ENCODE measurements around the gene ALAS1.

Gene ALAS1

DNA sequence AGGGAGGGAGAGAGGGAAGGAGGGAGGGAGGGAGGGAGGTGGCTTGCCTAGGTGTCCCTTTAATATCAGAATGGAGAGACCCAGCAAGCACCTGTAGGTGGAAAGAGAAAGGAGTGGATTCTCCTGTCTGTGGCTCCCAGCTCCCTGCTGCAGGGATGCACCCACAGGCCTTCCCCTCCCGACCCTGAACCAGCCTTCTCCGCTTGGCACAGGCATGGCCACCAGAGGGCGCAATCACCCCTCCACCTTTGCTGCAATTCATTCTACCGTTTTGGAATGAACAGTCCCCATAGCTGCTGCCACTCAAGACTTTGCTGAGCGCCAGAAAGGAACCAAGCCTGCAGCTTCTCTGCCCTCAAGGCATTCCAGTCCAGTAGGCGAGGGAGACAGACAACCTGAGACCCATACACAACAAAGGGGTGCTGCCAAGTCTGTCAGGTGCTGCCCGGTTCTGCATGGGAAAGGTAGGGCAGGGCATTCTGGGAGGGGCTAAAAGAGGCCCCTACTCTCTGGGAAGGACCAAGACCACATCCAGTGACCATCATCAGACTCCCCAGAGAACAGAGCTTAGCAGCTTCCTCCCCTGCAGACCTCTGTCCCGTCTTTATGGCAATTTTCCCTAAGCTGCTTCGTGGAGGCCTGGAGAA lies 22.5 kb downstream of the ALAS1 start:
- peak; percentile 89 to 92 for DNase-seq (ENCODE audit: low read depth in 2 of 2)

DNA sequence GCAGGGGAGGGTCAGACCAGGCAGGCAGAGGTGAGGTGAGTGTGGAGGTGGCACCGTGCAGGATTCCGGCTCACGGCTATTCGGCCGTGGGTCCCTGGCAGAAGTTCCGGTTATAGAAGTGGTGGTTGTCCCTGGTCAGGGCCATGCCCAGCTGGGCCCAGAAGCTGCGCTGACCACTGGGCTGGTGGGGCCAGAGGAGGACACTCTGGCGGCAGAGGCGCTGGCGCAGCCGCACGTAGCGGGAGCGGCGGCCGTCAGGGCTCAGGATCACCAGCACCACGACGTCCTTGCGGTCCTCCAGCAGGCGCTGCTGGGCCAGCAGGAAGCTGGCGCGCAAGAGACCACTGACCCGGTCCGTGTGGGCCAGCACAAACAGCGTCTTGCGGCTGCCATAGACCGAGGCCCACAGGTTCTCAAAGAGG lies 23.2 kb downstream of the ALAS1 start:
- DNase-seq (ENCODE audit: low read depth in 2 of 2) = no peak

DNA sequence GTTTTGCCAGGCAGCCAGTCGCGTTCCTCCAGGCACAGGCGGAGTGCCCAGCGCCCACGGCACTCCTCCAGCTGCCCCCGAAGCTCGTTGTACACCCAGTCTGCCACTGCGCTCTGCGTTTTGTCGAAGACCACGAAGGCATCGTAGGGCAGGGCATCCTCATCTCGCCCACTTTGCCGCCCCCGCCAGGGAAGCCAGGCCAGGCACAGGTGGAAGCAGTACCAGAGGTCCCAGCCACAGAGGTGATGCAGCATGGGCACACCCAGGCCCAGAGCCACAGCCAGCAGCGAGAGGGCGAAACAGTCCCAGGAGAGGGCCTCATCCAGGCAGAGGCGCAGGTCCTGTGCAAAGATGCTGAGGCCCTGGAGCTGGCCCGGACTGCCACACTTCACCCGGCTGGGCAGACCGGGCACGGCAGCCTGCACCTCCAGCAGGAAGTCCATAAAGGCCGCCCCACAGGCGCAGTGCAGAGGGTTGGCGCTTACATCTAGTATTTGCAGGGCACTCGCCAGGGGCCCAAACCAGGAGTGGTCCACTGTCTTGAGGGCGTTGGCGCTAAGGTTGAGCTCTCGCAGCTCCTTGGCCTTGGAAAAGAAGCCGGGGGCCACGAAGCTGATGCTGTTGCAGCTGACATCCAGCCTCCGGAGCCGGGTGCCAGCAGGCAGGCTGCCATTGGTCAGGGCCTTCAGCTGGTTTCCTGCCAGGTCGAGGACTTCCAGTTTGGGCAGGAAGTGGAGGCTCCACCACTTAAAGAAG lies 23.8 kb downstream of the ALAS1 start:
- no peak for DNase-seq (ENCODE audit: low read depth in 2 of 2)

DNA sequence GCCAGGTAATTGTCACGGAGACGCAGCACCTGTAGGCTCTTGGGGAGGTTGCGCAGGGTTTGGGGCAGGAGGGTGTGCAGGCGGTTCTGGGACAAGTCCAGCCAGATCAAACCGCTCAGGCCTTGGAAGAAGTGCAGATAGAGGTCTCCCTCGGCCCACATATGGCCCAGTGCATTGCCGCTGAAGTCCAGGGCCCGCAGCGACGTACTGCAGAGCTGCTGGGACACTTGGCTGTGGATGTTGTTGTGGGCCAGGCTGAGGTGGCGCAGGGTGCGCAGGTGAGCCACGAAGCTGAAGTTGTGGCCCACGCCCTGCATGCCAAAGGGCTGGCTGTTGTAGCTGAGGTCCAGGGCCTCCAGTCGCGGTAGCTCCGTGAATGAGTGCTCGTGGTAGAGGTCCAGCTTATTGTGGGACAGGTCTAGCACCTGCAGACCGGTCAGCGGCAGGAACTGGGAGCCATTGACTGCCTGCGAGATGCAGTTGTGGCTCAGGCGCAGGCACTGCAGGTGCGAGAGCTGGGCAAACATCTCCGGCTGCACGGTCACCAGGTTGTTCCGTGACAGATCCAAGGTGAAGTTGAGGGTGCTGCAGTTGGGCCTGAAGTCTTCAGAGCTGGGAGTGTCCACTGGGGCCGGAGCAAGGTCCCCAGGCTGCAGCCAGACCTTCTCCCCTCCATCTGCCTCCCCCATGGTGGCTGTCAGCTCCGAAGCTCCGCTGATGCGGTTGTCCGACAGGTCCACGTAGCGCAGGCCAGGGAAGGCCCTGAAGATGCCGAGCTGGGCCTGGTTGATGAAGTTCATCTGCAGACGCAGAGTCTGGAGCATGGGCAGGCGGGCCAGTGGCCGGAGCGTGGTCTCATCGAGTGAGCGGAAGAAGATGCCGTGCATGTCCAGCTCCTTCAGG lies 24.6 kb downstream of the ALAS1 start:
- DNase-seq (ENCODE audit: low read depth in 2 of 2) = no peak

DNA sequence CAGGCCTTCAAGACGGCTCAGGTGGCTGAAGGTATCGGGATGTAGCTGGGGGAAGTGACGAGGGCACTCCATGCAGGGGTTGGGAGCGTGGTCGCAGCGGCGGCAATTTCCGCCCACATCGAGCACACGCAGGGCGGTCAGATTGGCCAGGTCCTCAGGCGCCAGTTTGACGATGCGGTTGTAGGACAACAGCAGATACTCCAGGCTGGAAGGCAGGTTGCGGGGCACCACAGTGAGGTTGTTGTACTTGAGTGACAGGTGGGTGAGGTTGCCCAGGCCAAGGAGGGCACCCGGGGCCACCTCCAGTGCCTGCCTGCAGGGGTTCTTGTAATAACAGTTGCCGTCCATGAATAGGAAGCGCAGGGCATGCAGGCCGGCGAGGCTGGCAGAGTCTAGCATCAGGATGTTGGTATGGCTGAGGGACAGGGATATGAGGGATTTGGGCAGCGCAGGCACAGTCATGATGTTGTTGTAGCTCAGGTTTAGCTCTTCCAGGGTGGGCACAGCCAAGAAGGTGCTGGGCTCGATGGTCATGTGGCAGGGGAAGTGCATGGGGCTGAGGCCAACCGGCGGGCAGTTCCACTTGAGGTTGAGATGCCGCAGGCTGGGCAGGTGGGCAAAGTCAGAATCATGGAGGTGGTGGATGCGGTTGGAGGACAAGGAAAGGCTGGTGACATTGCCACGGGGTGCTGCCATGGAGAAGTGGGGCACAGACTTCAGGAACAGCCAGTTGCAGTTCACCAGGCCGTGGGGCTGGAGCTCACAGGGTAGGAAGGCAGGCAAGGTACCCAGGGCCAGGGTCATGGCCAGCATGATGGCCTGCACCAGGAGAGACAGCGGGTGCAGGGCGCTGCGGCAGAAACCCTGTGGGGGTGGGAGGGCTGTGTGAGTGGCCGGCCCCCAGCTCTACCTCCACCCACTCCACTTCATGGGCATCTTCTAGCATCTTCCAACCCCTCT lies 25.8 kb downstream of the ALAS1 start:
- DNase-seq (ENCODE audit: low read depth in 2 of 2) = no peak

DNA sequence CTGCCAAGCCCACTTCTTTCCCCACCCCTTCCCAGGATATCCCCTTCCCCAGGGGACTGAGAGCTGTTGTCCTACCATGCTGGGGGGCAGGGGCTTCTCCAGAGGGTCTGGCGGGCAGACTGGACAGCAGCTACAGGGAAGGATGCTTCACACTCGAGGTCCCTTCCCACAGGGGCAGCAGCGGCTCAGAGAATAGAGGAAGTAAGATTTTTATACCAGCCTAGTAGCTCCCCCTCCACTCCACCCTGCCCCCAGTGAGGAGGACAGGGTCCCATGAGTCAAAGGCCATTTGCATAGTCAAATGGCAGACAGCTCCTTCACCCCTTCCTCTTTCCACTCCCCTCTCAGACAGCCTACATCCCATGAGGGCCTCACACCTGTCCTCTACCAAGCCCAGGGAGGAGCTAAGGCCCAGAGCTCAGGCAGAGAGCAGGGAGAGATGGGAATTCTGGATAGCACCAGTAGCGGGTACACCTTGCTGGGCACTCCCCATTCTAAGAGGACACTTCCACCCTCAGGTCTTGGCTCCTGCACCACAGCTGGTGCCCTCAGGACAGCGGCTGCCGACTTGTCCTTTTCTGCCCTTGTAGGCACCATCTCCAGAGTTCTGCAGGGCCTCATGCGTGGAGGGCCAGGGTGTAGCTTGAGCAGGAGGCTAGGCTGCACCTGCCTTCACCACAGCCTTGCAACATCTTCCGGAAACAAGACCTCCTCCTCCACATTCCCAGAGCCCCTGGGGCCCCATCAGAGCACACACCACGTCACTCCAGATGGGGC lies 27.7 kb downstream of the ALAS1 start, which contains the start of gene TLR9:
TLR9 (minus strand) TSS at position 194 of the 777 bp plus-strand sequence; CDS start at position 78, 116 bp downstream.
- no peak for DNase-seq (ENCODE audit: low read depth in 2 of 2)

DNA sequence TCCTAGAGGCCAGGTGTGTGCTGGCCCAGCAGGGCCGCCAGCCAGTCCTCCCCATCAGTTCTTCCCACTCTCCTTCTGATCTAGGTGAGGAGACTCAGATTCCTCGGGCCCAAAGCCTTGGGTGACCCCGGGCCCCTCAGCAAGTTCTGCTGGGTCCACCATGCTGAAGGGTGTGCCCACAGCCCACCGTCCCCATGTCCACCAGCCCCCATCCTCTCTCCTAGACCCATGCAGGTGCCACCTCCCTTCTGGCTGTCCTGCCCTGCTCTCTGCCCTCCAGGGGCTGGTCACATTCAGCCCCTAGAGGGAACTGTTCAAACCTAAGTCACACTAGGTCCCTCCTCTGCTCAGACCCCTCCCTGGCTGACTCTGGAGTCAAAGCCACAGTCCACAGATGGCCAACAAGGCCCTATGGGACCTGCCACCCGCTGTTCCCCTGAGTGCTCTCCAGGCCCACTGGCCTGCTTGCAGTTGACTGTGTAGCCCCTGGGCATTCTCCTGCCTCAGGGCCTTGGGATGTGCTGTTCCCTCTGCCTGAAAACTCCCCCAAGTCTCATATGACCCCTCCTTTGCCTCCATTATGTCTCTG lies 28.4 kb downstream of the ALAS1 start:
- DNase-seq (ENCODE audit: low read depth in 2 of 2) = no peak

DNA sequence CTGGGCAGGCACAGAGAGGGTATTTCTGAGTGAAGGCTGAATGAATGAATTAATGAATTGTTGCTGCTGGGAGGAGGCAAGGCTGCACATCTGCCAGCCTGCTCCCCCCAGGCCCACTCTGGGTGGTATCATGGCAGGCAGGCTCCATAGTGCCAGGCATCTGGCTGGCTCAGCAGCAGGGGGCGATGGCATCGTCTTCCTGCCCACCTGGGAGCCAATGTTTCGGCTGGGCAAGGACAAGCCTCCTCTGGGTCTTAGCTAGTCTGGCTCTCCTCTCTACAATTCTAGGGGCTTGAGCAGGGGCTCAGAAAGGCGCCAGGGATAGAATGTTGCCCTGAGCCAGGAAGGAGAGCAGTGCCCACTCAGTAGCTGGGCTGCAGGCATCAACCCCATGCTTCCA lies 29.2 kb downstream of the ALAS1 start:
- DNase-seq (ENCODE audit: low read depth in 2 of 2) = no peak

DNA sequence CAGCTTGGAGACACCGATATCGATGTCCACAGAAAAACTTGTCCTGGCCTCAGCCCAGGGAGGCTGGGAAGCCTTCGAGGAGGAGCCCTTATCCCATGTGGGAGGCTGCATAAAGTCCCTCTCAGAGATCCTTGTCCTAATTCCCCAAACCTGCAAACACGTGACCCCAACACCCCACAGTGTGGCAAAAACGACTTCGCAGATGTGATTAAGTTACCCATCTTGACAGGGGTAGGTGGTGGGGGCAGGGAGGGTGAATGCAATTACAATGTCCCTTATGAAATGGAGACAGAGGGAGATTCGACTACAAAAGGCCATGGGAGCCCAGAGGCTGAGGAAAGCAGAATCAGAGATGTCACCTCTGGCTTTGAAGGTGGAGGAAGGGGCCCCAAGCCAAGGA lies 29.8 kb downstream of the ALAS1 start:
- no peak for DNase-seq (ENCODE audit: low read depth in 2 of 2)

DNA sequence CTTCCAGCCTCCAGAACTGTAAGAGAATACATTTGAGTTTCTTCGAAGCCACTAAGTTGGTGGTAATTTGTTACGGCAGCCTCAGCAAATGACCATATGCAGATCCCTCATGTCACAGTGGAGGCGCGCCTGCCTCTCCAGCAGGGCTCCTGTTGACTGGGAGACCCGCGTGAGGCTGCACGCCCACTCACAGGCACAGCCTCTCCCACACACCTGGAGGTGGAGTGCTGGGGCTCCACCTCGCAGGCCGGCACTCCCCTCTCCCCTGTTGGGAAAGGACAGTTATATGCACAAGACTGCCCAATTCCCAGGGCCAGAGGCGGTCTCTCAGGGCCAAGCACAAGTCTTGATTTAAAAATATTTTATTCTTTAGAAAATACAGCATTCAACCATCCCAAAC lies 30.3 kb downstream of the ALAS1 start:
- DNase-seq (ENCODE audit: low read depth in 2 of 2) = no peak

DNA sequence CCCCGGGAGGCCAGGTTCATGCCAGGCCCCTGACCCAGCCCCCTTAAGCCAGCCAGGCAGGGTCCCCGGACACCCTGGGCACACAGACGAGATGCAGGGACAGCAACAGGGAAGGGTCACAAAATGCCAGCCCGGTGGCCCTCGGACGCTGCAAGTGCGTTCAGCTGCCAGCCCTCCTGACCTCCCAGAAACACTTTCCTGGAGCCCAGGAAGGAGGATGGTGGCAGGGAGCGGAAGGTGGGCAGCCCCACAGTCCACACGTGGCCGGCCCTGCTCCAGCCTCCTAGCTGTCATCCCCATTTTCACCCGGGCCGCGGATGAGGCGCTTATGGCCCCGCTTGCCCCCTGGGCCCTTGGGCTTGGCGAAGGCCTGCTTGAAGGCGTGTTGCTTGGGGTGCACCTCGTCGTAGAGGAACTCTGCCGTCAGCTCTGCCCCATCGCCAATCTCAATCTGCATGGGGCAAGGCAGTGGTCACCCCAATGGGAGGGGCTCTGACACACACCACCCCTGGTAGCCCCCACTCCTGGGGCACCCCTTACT lies 30.9 kb downstream of the ALAS1 start:
- DNase-seq (ENCODE audit: low read depth in 2 of 2) = no peak

DNA sequence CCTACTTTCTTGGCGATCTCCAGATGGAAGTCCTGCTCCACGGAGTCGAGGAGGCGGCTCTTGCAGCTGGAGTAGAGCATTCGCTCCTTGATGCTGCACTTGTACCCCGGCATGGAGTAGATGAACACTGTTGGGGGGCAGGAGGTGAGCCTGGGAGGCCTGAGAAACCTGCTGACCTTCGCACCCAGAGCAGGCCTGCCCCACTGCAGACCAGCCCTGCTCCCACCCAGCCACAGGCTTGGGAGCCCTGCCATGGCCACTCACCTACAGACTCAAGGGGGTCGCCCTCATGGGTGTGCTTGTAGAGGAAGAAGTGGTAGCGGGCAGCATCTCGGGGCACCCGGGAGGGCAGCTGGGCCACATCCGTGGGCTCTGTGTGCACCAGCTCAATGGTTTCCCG lies 31.7 kb downstream of the ALAS1 start:
- DNase-seq (ENCODE audit: low read depth in 2 of 2) = no peak

DNA sequence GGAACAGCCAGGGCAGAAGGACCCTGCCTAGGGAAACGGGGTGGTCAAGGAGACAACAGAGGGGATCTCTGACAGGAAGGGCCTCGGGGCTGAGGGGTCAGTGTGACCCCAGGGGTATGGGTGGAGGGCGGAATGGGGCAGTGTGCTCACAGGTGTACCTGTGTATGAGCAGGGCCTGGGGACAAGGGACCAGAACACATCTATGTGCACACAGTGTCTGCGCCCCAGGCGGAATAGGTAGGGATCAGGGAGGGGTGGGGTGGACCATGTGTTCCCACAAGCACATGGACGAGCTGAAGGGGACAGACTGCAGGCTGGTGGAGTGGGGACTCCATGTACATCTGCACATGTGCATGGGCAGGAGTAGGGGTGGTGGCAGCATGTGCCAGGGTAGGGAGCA lies 32.5 kb downstream of the ALAS1 start:
- DNase-seq (ENCODE audit: low read depth in 2 of 2) = no peak

DNA sequence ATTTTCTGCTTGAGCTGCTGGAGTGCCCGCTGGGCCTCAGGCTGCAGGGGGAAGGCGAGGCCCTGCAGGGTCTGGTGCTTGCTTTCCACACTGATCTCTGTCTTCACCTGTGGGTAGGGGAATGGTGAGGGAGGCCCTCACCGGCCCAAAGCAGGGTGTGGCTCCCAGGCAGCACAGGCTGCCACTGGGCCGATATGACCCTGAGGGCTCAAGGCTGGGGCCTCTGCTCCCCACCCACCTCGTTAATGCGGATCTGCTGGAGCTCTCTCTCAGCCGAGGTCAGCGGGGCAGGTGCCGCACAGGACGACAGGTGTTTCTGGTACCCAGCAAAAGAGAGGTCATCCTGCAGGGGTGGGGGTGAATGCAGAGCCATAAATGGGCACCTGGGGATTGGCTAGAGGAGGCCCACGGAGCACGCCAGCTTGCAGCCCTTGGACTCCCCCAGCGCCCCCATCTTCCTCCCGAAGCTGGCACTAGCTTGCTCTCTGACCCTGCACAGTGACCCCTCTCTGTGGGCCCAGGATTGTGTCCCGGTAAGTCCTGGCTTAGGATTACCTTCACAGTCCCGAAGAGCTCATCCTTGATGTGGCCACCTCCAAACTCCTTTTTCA lies 33.0 kb downstream of the ALAS1 start:
- no peak for DNase-seq (ENCODE audit: low read depth in 2 of 2)

DNA sequence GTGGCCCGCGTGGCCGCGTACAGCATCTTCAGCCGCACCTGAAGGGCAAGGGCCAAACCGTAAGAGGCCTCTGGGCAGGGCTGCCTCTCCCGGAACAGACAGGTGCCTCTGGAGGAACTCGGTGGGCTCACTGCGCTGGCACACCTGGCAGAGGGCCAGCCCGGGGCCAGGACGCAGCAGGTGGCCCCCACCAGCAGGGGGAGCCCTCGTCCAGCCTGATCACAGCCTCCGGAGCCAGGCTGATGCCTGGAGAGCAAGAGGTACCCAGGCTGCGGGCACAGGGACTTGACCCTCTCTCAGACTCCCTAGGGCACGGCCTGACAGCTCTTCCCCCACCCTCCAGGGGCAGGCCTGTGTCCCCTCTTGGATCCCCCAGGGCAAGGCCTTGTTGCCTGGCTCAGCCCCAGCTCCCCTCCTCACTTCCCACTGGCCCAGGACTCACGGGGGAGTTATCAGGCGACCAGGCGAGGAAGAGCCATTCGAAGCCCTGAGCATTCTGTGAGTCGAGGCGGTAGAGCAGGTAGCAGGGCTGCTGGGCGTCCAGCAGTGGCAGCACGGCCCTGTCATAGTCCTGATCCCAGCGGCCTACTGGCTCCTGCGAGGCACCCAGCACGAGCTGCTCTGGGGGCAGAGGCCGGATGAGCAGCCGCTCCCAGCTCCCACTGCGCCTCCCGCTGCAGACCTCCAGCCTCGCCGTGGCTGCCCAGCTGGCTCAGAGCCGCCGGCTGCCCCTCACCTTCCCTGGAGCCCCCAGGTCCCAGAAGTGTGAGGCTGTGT lies 33.7 kb downstream of the ALAS1 start:
- DNase-seq (ENCODE audit: low read depth in 2 of 2) = peak; percentile 90 to 92

DNA sequence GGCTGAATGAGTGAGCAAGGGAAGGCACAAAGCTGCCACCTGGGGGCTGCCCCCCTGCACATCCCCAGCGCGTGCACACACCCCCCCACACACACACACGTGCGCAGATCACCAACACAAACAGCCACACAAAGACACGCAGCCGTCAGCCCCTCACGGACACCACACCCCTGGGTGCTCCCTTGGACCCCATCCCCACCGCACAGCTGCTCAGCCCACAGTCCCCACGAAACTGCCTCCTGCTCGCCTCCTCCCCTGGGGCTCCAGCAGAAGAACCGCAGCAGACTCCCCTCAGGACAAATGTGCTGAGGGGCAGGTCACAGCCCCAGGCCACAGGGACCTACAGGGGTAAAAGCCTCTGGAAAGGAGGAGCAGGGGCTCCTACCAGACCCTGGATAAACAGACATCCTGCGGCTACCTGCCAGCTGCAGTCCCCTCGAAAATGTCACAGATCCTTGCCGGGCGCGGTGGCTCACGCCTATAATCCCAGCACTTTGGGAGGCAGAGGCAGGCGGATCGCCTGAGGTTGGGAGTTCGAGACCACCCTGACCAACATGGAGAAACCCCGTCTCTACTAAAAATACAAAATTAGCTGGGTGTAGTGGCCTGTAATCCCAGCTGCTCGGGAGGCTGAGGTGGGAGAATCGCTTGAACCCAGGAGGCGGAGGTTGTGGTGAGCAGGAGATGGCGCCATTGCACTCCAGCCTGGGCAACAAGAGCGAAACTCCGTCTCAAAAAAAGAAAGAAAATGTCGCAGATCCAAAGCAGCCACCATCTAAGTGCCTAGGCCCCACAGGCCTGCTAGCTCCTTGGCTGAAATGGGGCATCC lies 34.5 kb downstream of the ALAS1 start:
- DNase-seq (ENCODE audit: low read depth in 2 of 2) = no peak

DNA sequence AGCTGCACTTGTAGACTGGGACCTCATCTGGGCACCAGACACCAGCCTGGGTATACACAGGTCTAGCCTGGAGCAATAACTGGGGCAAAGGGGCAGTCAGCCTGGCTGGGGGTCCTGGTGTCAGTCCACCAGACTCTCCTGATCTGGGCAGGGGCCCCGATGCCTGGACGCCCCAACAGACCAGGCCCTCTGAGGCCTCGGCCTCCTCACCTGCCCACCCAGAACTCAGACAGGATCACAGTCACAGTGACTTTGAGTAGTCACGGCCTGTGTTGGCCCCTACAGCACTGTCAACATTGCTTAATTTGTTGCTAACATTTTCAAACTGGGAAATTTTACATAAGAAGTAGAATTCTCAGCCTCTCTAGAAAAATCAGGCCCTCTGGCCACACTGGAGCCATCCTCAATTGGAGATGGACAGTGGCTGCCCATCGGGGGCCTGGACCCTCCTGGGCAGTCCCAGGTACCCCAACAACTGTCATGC lies 35.2 kb downstream of the ALAS1 start:
- DNase-seq (ENCODE audit: low read depth in 2 of 2) = no peak

Measured in stimulated activated CD4-positive, alpha-beta T cell treated with anti-CD3 and anti-CD28 coated beads, Interleukin-1b, Interleukin-23, amount 100 ng/mL, for 4 hours (primary cell).